Fibroblast of lung (primary cell): ENCODE data around the gene HS3ST6.

Source experiments
- EZH2 ChIP-seq: IDR thresholded peaks from 2 replicates; pipeline ENCODE4 v1.5.1; 2012; ENCODE audit warnings: low read length, control low read depth, mild to moderate bottlenecking; ENCODE audit errors: missing control alignments
- TF ChIP-seq, protein P1 (sequence below), 2 donors: IDR thresholded peaks in 1 of 2; conservative IDR thresholded peaks in 1 of 2; 1 replicate in 1 of 2; 2 replicates in 1 of 2; pipeline ENCODE4 v1.5.1; 2011 to 2012; ENCODE audit warnings: low read length in 2 of 2, control low read depth in 1 of 2, inconsistent platforms in 1 of 2, low read depth in 1 of 2, mild to moderate bottlenecking in 1 of 2

DNA sequence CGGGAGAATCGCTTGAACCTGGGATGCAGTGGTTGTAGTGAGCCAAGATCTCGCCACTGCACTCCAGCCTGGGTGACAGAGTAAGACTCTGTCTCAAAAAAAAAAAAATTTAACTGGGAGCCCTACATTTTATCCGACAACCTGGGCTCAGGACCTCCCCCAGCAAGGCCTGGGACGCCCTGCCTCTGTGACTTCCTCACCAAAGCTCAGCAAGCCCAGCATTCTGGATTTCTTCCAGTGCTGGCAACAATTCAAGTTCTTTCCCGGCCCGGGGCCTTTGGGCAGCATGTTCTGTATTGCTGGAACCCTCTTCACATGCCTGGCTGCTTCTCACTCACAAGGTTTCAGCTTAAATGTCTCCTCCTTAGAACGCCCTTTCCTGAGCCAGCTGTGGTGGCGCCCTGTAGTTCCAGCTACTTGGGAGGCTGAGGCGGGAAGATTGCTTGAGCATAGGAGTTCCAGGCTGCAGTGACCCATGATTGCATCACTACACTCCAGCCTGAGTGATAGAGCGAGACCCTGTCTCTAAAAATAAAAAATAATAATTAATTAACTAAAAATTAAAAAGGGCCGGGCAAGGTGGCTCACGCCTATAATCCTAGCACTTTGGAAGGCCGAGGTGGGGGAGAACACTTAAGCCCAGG lies 30.4 kb downstream of the HS3ST6 start:
- TF ChIP-seq, protein P1, sequence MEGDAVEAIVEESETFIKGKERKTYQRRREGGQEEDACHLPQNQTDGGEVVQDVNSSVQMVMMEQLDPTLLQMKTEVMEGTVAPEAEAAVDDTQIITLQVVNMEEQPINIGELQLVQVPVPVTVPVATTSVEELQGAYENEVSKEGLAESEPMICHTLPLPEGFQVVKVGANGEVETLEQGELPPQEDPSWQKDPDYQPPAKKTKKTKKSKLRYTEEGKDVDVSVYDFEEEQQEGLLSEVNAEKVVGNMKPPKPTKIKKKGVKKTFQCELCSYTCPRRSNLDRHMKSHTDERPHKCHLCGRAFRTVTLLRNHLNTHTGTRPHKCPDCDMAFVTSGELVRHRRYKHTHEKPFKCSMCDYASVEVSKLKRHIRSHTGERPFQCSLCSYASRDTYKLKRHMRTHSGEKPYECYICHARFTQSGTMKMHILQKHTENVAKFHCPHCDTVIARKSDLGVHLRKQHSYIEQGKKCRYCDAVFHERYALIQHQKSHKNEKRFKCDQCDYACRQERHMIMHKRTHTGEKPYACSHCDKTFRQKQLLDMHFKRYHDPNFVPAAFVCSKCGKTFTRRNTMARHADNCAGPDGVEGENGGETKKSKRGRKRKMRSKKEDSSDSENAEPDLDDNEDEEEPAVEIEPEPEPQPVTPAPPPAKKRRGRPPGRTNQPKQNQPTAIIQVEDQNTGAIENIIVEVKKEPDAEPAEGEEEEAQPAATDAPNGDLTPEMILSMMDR (conservative IDR thresholded peaks at IDR 0.05 in 1 of 2, IDR thresholded peaks at IDR 0.05 in 1 of 2; ENCODE audit: low read depth in 1 of 2, low read length in 2 of 2), result no peak
- no peak for TF ChIP-seq EZH2
